Activated CD4-positive, alpha-beta memory T cell treated with anti-CD3 and anti-CD28 coated beads for 36 hours (primary cell): ENCODE measurements around the gene GTF2B. TPM values are rescaled to one million over a fixed set of nuclear protein-coding genes. Genes with fewer than 3 reads are reported as not detected.

Experiments
- CTCF ChIA-PET: fragments of 350-600 bp; sonication (Branson Sonifier 250); formaldehyde crosslinking; loops from one replicate; lab custom pipeline; 2021; ENCODE audit warnings: antibody characterized with exemption, inconsistent platforms; lab: Charles Lee
- POLR2A ChIA-PET: fragments of 350-600 bp; sonication (Branson Sonifier 250); formaldehyde crosslinking; loops from one replicate; lab custom pipeline; 2021; ENCODE audit warnings: antibody characterized with exemption; lab: Charles Lee
- DNase-seq: peaks from one replicate; pipeline ENCODE4 v3.0.0-alpha.2; 2020
- H3K27ac Mint-ChIP-seq: one replicate; pipeline ENCODE4 v1.8.0; 2021; ENCODE audit warnings: mixed read lengths
- H3K27me3 Mint-ChIP-seq: one replicate; pipeline ENCODE4 v1.8.0; 2021; ENCODE audit warnings: mixed read lengths
- H3K36me3 Mint-ChIP-seq: one replicate; pipeline ENCODE4 v1.8.0; 2021; ENCODE audit warnings: mixed read lengths
- H3K4me1 Mint-ChIP-seq: one replicate; pipeline ENCODE4 v1.8.0; 2021; ENCODE audit warnings: low read depth, mixed read lengths
- H3K4me3 Mint-ChIP-seq: one replicate; pipeline ENCODE4 v1.8.0; 2021; ENCODE audit warnings: mild to moderate bottlenecking, mixed read lengths
- H3K9me3 Mint-ChIP-seq: one replicate; pipeline ENCODE4 v1.8.0; 2021; ENCODE audit warnings: mixed read lengths
- intact Hi-C: fragments of 100-400 bp; cut with micrococcal nuclease; formaldehyde crosslinking; loops from one replicate; pipeline ENCODE4 v1.15.1; 2023
- total RNA-seq, 2 experiments: library from RNA; stranded (reverse); gene quantifications; one replicate each; pipeline ENCODE4 v1.2.3, GENCODE V29; 2021

Gene GTF2B
- total RNA-seq, 2 experiments from 2014 or later = 34.2 to 39.4 TPM

GRCh38 chr1:88911161-88911560 lies 19.8 kb upstream of the GTF2B start:
- Mint-ChIP-seq H3K9me3 (peaks cover 23% of the 10 kb centered on the region), H3K27ac (no peak overlapping the region), H3K4me1 (no peaks in the 10 kb centered on the region), H3K27me3 (no peaks in the 10 kb centered on the region), H3K4me3 (no peak overlapping the region), H3K36me3 (peaks cover 5% of the 10 kb centered on the region)
- CTCF ChIA-PET = no interaction called here
- DNase-seq = no peak
- intact Hi-C loops = no loop called here
- POLR2A ChIA-PET = no interaction called here

GRCh38 chr1:88910401-88910800 lies 19.0 kb upstream of the GTF2B start:
- CTCF ChIA-PET = no interaction called here
- H3K27me3 Mint-ChIP-seq = no peaks in the 10 kb centered on the region
- POLR2A ChIA-PET = no interaction called here
- no peak overlapping the region for H3K27ac Mint-ChIP-seq
- intact Hi-C loops = no loop called here
- no peaks in the 10 kb centered on the region for H3K4me1 Mint-ChIP-seq
- peaks cover 16% of the 10 kb centered on the region for H3K9me3 Mint-ChIP-seq
- no peak for DNase-seq
- no peak overlapping the region for H3K4me3 Mint-ChIP-seq
- H3K36me3 Mint-ChIP-seq = no peaks in the 10 kb centered on the region

- H3K27me3 Mint-ChIP-seq = no peaks in the 10 kb centered on the region
- no peaks in the 10 kb centered on the region for H3K4me1 Mint-ChIP-seq
- H3K4me3 Mint-ChIP-seq = no peak overlapping the region
- no peak for DNase-seq
- H3K9me3 Mint-ChIP-seq = no peaks in the 10 kb centered on the region
- intact Hi-C loops = no loop called here
- H3K27ac Mint-ChIP-seq = no peak overlapping the region
- CTCF ChIA-PET = no interaction called here
- H3K36me3 Mint-ChIP-seq = no peaks in the 10 kb centered on the region
- POLR2A ChIA-PET = no interaction called here
Measured at GRCh38 chr1:88900883-88901282, 9.5 kb upstream of the GTF2B start.

- H3K36me3 Mint-ChIP-seq = no peaks in the 10 kb centered on the region
- no peak overlapping the region for H3K4me3 Mint-ChIP-seq
- DNase-seq = no peak
- H3K4me1 Mint-ChIP-seq = peaks cover 4% of the 10 kb centered on the region
- ChIA-PET CTCF (interaction anchor here (0.7 to 1.7 kb wide), 2 partner anchors 19 to 20 kb away, joined by 3 to 5 read pairs; no protein-coding TSS in a partner anchor), POLR2A (no interaction called here)
- no peak overlapping the region for H3K27ac Mint-ChIP-seq
- H3K9me3 Mint-ChIP-seq = no peaks in the 10 kb centered on the region
- intact Hi-C loops = no loop called here
- no peaks in the 10 kb centered on the region for H3K27me3 Mint-ChIP-seq
Measured at GRCh38 chr1:88897070-88897730, 5.8 kb upstream of the GTF2B start.

- ChIA-PET POLR2A (interaction anchor here (0.8 to 1.5 kb wide), 3 partner anchors 9 to 235 kb away, joined by 3 to 4 read pairs (median 3); no protein-coding TSS in a partner anchor), CTCF (interaction anchor here (6.4 kb wide), 1 partner anchor 15 kb away, joined by 54 read pairs; no protein-coding TSS in a partner anchor)
- DNase-seq = peak; percentile 19
- intact Hi-C loops = loop anchor here (5.0 kb wide), 3 partner anchors 230 to 380 kb away; partner anchors contain the start of genes GBP4 and GBP5
- Mint-ChIP-seq H3K4me3 (peak overlapping the region; percentile 81), H3K27me3 (peaks cover 2% of the 10 kb centered on the region), H3K4me1 (peaks cover 38% of the 10 kb centered on the region), H3K36me3 (no peaks in the 10 kb centered on the region), H3K9me3 (no peaks in the 10 kb centered on the region), H3K27ac (peak overlapping the region; percentile 84)
Measured at GRCh38 chr1:88892357-88892877, 1.1 kb upstream of the GTF2B start.

GRCh38 chr1:88891951-88892340 lies 579 bp upstream of the GTF2B start:
- Mint-ChIP-seq H3K27me3 (peaks cover 2% of the 10 kb centered on the region), H3K27ac (peak overlapping the region; percentile 84), H3K4me1 (peaks cover 41% of the 10 kb centered on the region), H3K9me3 (no peaks in the 10 kb centered on the region), H3K36me3 (peaks cover 4% of the 10 kb centered on the region), H3K4me3 (peak overlapping the region; percentile 81)
- ChIA-PET CTCF (interaction anchor here (1.3 to 6.4 kb wide), 2 partner anchors 14 to 208 kb away, joined by 3 to 54 read pairs; partner anchors contain the start of gene PKN2), POLR2A (interaction anchor here (0.6 to 1.9 kb wide), 5 partner anchors 9 to 235 kb away, joined by 3 to 19 read pairs (median 3); partner anchors contain the start of gene PKN2)
- no peak for DNase-seq
- intact Hi-C loops = loop anchor here (1.0 to 5.0 kb wide), 8 partner anchors 24 to 1977 kb away; partner anchors contain the start of genes GBP4, GBP5, HS2ST1 and KYAT3

GRCh38 chr1:88890791-88891317 lies 513 bp downstream of the GTF2B start:
- Mint-ChIP-seq H3K27ac (peak overlapping the region; percentile 84), H3K9me3 (no peaks in the 10 kb centered on the region), H3K4me1 (peaks cover 41% of the 10 kb centered on the region), H3K36me3 (peaks cover 9% of the 10 kb centered on the region), H3K27me3 (peaks cover 2% of the 10 kb centered on the region), H3K4me3 (peak overlapping the region; percentile 81)
- POLR2A ChIA-PET = interaction anchor here (0.8 to 1.9 kb wide), 6 partner anchors 9 to 829 kb away, joined by 3 to 19 read pairs (median 3); partner anchors contain the start of gene PKN2
- intact Hi-C loops = loop anchor here (1.0 to 5.0 kb wide), 8 partner anchors 23 to 1976 kb away; partner anchors contain the start of genes GBP4, GBP5, HS2ST1 and KYAT3
- CTCF ChIA-PET = interaction anchor here (0.6 to 6.4 kb wide), 3 partner anchors 13 to 207 kb away, joined by 3 to 54 read pairs (median 6); partner anchors contain the start of gene PKN2
- peak; percentile 52 for DNase-seq

- POLR2A ChIA-PET = interaction anchor here (1.1 to 1.9 kb wide), 3 partner anchors 9 to 206 kb away, joined by 3 to 19 read pairs (median 3); partner anchors contain the start of gene PKN2
- CTCF ChIA-PET = interaction anchor here (0.6 to 6.4 kb wide), 2 partner anchors 12 to 154 kb away, joined by 6 to 54 read pairs; no protein-coding TSS in a partner anchor
- Mint-ChIP-seq H3K4me3 (peak overlapping the region; percentile 81), H3K4me1 (peaks cover 41% of the 10 kb centered on the region), H3K27ac (peak overlapping the region; percentile 84), H3K9me3 (no peaks in the 10 kb centered on the region), H3K27me3 (peaks cover 2% of the 10 kb centered on the region), H3K36me3 (peaks cover 11% of the 10 kb centered on the region)
- DNase-seq = no peak
- intact Hi-C loops = loop anchor here (2.0 to 5.0 kb wide), 5 partner anchors 228 to 1975 kb away; partner anchors contain the start of genes GBP4, GBP5, HS2ST1 and SELENOF
Measured at GRCh38 chr1:88890131-88890530, 1.2 kb downstream of the GTF2B start.

- Mint-ChIP-seq H3K4me1 (peaks cover 46% of the 10 kb centered on the region), H3K9me3 (no peaks in the 10 kb centered on the region), H3K4me3 (peak overlapping the region; percentile 9), H3K27ac (peak overlapping the region; percentile 72), H3K36me3 (peaks cover 15% of the 10 kb centered on the region), H3K27me3 (peaks cover 2% of the 10 kb centered on the region)
- intact Hi-C loops = no loop called here
- no peak for DNase-seq
- CTCF ChIA-PET = interaction anchor here (0.9 to 6.4 kb wide), 2 partner anchors 11 to 87 kb away, joined by 4 to 54 read pairs; no protein-coding TSS in a partner anchor
- POLR2A ChIA-PET = no interaction called here
Measured at GRCh38 chr1:88888750-88889149, 2.6 kb downstream of the GTF2B start.

GRCh38 chr1:88885933-88886332 lies 5.4 kb downstream of the GTF2B start:
- H3K36me3 Mint-ChIP-seq = peaks cover 16% of the 10 kb centered on the region
- CTCF ChIA-PET = no interaction called here
- H3K27ac Mint-ChIP-seq = no peak overlapping the region
- H3K27me3 Mint-ChIP-seq = no peaks in the 10 kb centered on the region
- no peak overlapping the region for H3K4me3 Mint-ChIP-seq
- POLR2A ChIA-PET = no interaction called here
- no peak for DNase-seq
- intact Hi-C loops = no loop called here
- no peaks in the 10 kb centered on the region for H3K9me3 Mint-ChIP-seq
- H3K4me1 Mint-ChIP-seq = peaks cover 59% of the 10 kb centered on the region

- no peak for DNase-seq
- Mint-ChIP-seq H3K4me3 (no peak overlapping the region), H3K27ac (no peak overlapping the region), H3K27me3 (no peaks in the 10 kb centered on the region), H3K36me3 (peaks cover 22% of the 10 kb centered on the region), H3K4me1 (peaks cover 43% of the 10 kb centered on the region), H3K9me3 (no peaks in the 10 kb centered on the region)
- ChIA-PET CTCF (no interaction called here), POLR2A (interaction anchor here (0.9 kb wide), 1 partner anchor 9 kb away, joined by 3 read pairs; no protein-coding TSS in a partner anchor)
- intact Hi-C loops = no loop called here
Measured at GRCh38 chr1:88883156-88883555, 8.2 kb downstream of the GTF2B start.
